DMS 273 treated with DMSO at 0.1 percent for 48 hours (cell line): ENCODE results near the gene MFRP.

Experiments
- DNase-seq: peaks from one replicate; lab custom pipeline; 2025; lab: John Stamatoyannopoulos, UW

The MFRP gene

GRCh38 chr11:119318240-119319135 lies 28.0 kb downstream of the MFRP start:
- no peak for DNase-seq

- no peak for DNase-seq
Observed at GRCh38 chr11:119317592-119318239, 28.8 kb downstream of the MFRP start.

- no peak for DNase-seq
Observed at GRCh38 chr11:119316729-119317591, 29.5 kb downstream of the MFRP start, which contains the start of gene MCAM. Gene MCAM, minus strand, starts transcription at chr11:119317130. Its CDS starts 29 bp downstream, at chr11:119317101.

- DNase-seq = peak; percentile 10
Observed at GRCh38 chr11:119316016-119316728, 30.3 kb downstream of the MFRP start.

- no peak for DNase-seq
Observed at GRCh38 chr11:119315131-119316015, 31.1 kb downstream of the MFRP start.

- no peak for DNase-seq
Observed at GRCh38 chr11:119314726-119315125, 31.8 kb downstream of the MFRP start.

- DNase-seq = no peak
Observed at GRCh38 chr11:119310682-119311052, 35.8 kb downstream of the MFRP start.

GRCh38 chr11:119309953-119310681 lies 36.4 kb downstream of the MFRP start:
- DNase-seq = no peak

GRCh38 chr11:119309411-119309810 lies 37.1 kb downstream of the MFRP start:
- no peak for DNase-seq

GRCh38 chr11:119307974-119308373 lies 38.5 kb downstream of the MFRP start:
- no peak for DNase-seq

- DNase-seq = no peak
Observed at GRCh38 chr11:119307219-119307618, 39.3 kb downstream of the MFRP start.

- DNase-seq = no peak
Observed at GRCh38 chr11:119306373-119306890, 40.1 kb downstream of the MFRP start.

- DNase-seq = no peak
Observed at GRCh38 chr11:119305556-119306372, 40.7 kb downstream of the MFRP start.

GRCh38 chr11:119303227-119303718 lies 43.2 kb downstream of the MFRP start:
- no peak for DNase-seq

- DNase-seq = no peak
Observed at GRCh38 chr11:119300198-119300964, 46.1 kb downstream of the MFRP start.

- no peak for DNase-seq
Observed at GRCh38 chr11:119299416-119299815, 47.1 kb downstream of the MFRP start.

GRCh38 chr11:119298726-119299125 lies 47.8 kb downstream of the MFRP start:
- DNase-seq = no peak

GRCh38 chr11:119297938-119298337 lies 48.6 kb downstream of the MFRP start:
- no peak for DNase-seq
